IMR-90 (cell line): ENCODE data around the gene PARD3. TPM values are rescaled to one million over a fixed set of nuclear protein-coding genes. Genes with fewer than 3 reads are reported as not detected.

Source experiments
- ATAC-seq: fragments of 200-7000 bp; cut with Tn5 transposase; 2 replicates; pipeline ENCODE4 v1.9.1; 2020; ENCODE audit warnings: low read depth, mild to moderate bottlenecking, moderate library complexity
- BruUV-seq: library from RNA; stranded (reverse); fragments of 400-500 nt; replicated peaks from 2 replicates; lab custom pipeline; 2021; lab: Mats Ljungman, UMichigan
- CTCF ChIA-PET: fragments of 300-600 bp; formaldehyde crosslinking; extraction: SDS; loops from one replicate; lab custom pipeline; 2021; ENCODE audit warnings: antibody characterized with exemption; lab: Yijun Ruan, JAX
- POLR2A ChIA-PET: fragments of 300-600 bp; sonication (Branson Sonifier 250); formaldehyde crosslinking; loops from one replicate; lab custom pipeline; 2022; ENCODE audit warnings: antibody characterized with exemption; ENCODE audit not compliant: unreplicated experiment; lab: Charles Lee
- DNase-seq: peaks from one replicate; pipeline ENCODE4 v3.0.0; 2013
- H2AFZ ChIP-seq: replicated peaks from 2 replicates; pipeline ENCODE3; 2013; ENCODE audit warnings: low read length, mild to moderate bottlenecking; ENCODE audit not compliant: poor library complexity
- H2AK5ac ChIP-seq: 2 replicates; pipeline ENCODE4 v1.6.1; 2013; ENCODE audit warnings: low read depth, low read length, inconsistent platforms
- H2AK9ac ChIP-seq: replicated peaks from 2 replicates; pipeline ENCODE3; 2013; ENCODE audit warnings: mild to moderate bottlenecking, low read depth, low read length, moderate library complexity; ENCODE audit not compliant: poor library complexity
- H2BK120ac ChIP-seq: 2 replicates; pipeline ENCODE4 v1.6.1; 2013; ENCODE audit warnings: low read depth, low read length, inconsistent platforms
- H2BK15ac ChIP-seq: 3 replicates; pipeline ENCODE4 v1.6.1; 2013; ENCODE audit warnings: low read depth, low read length, inconsistent platforms
- H2BK20ac ChIP-seq: 2 replicates; pipeline ENCODE4 v1.6.1; 2013; ENCODE audit warnings: low read depth, mild to moderate bottlenecking, inconsistent platforms, low read length, moderate library complexity
- H2BK5ac ChIP-seq: 2 replicates; pipeline ENCODE4 v1.6.1; 2013; ENCODE audit warnings: mild to moderate bottlenecking, low read depth, low read length, inconsistent platforms; ENCODE audit not compliant: poor library complexity, severe bottlenecking
- H3K14ac ChIP-seq: replicated peaks from 2 replicates; pipeline ENCODE4 v1.6.1; 2013; ENCODE audit warnings: low read depth, low read length, inconsistent platforms
- H3K18ac ChIP-seq: 2 replicates; pipeline ENCODE4 v1.6.1; 2013; ENCODE audit warnings: low read depth, low read length, control low read depth
- H3K23ac ChIP-seq: 2 replicates; pipeline ENCODE4 v1.6.1; 2013; ENCODE audit warnings: low read depth, low read length, inconsistent platforms
- H3K27ac ChIP-seq: 2 replicates; pipeline ENCODE4 v1.5.1; 2013; ENCODE audit warnings: mild to moderate bottlenecking, control low read depth, low read length; ENCODE audit not compliant: insufficient read depth
- H3K27me3 ChIP-seq: 2 replicates; pipeline ENCODE4 v1.6.1; 2013; ENCODE audit warnings: low read length; ENCODE audit not compliant: control insufficient read depth, insufficient read depth
- H3K36me3 ChIP-seq: 2 replicates; pipeline ENCODE4 v1.6.1; 2013; ENCODE audit warnings: low read length, mixed read lengths; ENCODE audit not compliant: control insufficient read depth, insufficient read depth
- H3K4ac ChIP-seq: 2 replicates; pipeline ENCODE4 v1.6.1; 2013; ENCODE audit warnings: low read depth, low read length, inconsistent platforms
- H3K4me1 ChIP-seq: 2 replicates; pipeline ENCODE4 v1.6.1; 2013; ENCODE audit warnings: low read length, mixed read lengths; ENCODE audit not compliant: control insufficient read depth, insufficient read depth
- H3K4me2 ChIP-seq: 2 replicates; pipeline ENCODE4 v1.6.1; 2013; ENCODE audit warnings: low read depth, mild to moderate bottlenecking, control low read depth, low read length, moderate library complexity
- H3K4me3 ChIP-seq: 2 replicates; pipeline ENCODE4 v1.5.1; 2013; ENCODE audit warnings: low read depth, mild to moderate bottlenecking, control low read depth, low read length, moderate library complexity; ENCODE audit not compliant: insufficient read depth
- H3K56ac ChIP-seq: 2 replicates; pipeline ENCODE4 v1.6.1; 2013; ENCODE audit warnings: low read length, inconsistent platforms; ENCODE audit not compliant: insufficient read depth; ENCODE audit errors: extremely low read depth
- H3K79me1 ChIP-seq, 2 experiments: 2 replicates each; pipeline ENCODE4 v1.6.1; 2013; ENCODE audit warnings: low read length in 2 of 2, inconsistent platforms in 1 of 2, low read depth in 1 of 2
- H3K9ac ChIP-seq: 2 replicates; pipeline ENCODE4 v1.6.1; 2013; ENCODE audit warnings: low read depth, low read length, control low read depth
- H3K9me1 ChIP-seq: 2 replicates; pipeline ENCODE4 v1.6.1; 2013; ENCODE audit warnings: low read length, inconsistent platforms; ENCODE audit not compliant: insufficient read depth
- H3K9me3 ChIP-seq: 2 replicates; pipeline ENCODE4 v1.6.1; 2013; ENCODE audit warnings: low read length; ENCODE audit not compliant: control insufficient read depth, insufficient read depth
- H4K20me1 ChIP-seq: 2 replicates; pipeline ENCODE4 v1.6.1; 2013; ENCODE audit warnings: low read length, inconsistent platforms; ENCODE audit not compliant: insufficient read depth
- H4K5ac ChIP-seq: 2 replicates; pipeline ENCODE4 v1.6.1; 2013; ENCODE audit warnings: mild to moderate bottlenecking, low read depth, low read length, control low read depth
- H4K8ac ChIP-seq, 2 experiments: 2 replicates each; pipeline ENCODE4 v1.6.1; 2013; ENCODE audit warnings: low read depth in 2 of 2, low read length in 2 of 2, control low read depth in 1 of 2, inconsistent platforms in 1 of 2
- H4K91ac ChIP-seq: 2 replicates; pipeline ENCODE4 v1.6.1; 2013; ENCODE audit warnings: low read depth, low read length, inconsistent platforms; ENCODE audit not compliant: insufficient read depth
- CHD1 ChIP-seq: IDR thresholded peaks from 2 replicates; pipeline ENCODE4 v1.6.1; 2012; ENCODE audit warnings: low read depth, low read length, improper control_type of control experiment
- MAZ ChIP-seq: IDR thresholded peaks from 2 replicates; pipeline ENCODE4 v1.6.1; 2012; ENCODE audit warnings: low read depth, mild to moderate bottlenecking, low read length, improper control_type of control experiment, moderate library complexity, borderline replicate concordance
- POLR2A ChIP-seq: IDR thresholded peaks from 2 replicates; pipeline ENCODE4 v1.6.1; 2012; ENCODE audit warnings: mild to moderate bottlenecking, low read depth, low read length
- RAD21 ChIP-seq: IDR thresholded peaks from 2 replicates; pipeline ENCODE4 v1.6.1; 2012; ENCODE audit warnings: low read length, improper control_type of control experiment
- RCOR1 ChIP-seq: IDR thresholded peaks from 2 replicates; pipeline ENCODE4 v1.6.1; 2012; ENCODE audit warnings: mild to moderate bottlenecking, low read length, improper control_type of control experiment; ENCODE audit not compliant: insufficient replicate concordance
- SMC3 ChIP-seq: fragments of 150-350 bp; IDR thresholded peaks from 2 replicates; pipeline ENCODE4 v1.6.1; 2016; ENCODE audit warnings: low read depth, mild to moderate bottlenecking, antibody characterized with exemption, low read length, moderate library complexity
- USF2 ChIP-seq: fragments of 150-350 bp; IDR thresholded peaks from 2 replicates; pipeline ENCODE4 v1.6.1; 2017; ENCODE audit warnings: mild to moderate bottlenecking, antibody characterized with exemption, low read length, low read depth
- WGBS, 2 experiments: methylation state at CpG; one replicate each; pipeline versions ENCODE4 v1.1.5 to v1.1.7; 2013; ENCODE audit warnings: missing lambda C conversion rate in 2 of 2; ENCODE audit not compliant: insufficient read length in 1 of 2; ENCODE audit errors: extremely low coverage in 2 of 2; 5-methylcytosine and 5-hydroxymethylcytosine counted together
- dilution Hi-C: fragments of 300-500 bp; cut with HindIII; formaldehyde crosslinking; loops from one replicate; pipeline ENCODE4 v1.14.3; 2018; ENCODE audit warnings: low sequenced_read_pairs; ENCODE audit not compliant: unreplicated experiment
- in situ Hi-C: fragments of 300-500 bp; cut with MboI; formaldehyde crosslinking; loops from 3 replicates; pipeline ENCODE4 v1.14.3; 2019; ENCODE audit warnings: low sequenced_read_pairs, inconsistent platforms, mixed read lengths
- intact Hi-C: fragments of 100-400 bp; cut with micrococcal nuclease; formaldehyde crosslinking; loops from 2 replicates; pipeline ENCODE4 v1.10.0; 2022
- polyA plus RNA-seq, 3 experiments: library from polyadenylated mRNA; depleted of rRNA; stranded (reverse); fragments of >200 nt; gene quantifications; 2 replicates each; pipeline ENCODE4 v1.2.3, GENCODE V29; 2012; ENCODE audit warnings: low replicate concordance in 1 of 3
- total RNA-seq: library from RNA; depleted of rRNA; stranded (reverse); fragments of >200 nt; gene quantifications from 2 replicates; pipeline ENCODE4 v1.2.3, GENCODE V29; 2012

The PARD3 gene
- total and polyA plus RNA-seq, 2 of the 4 experiments (the other 2 are of a cell fraction): 14.6 to 37.5 TPM

- CTCF ChIA-PET: no interaction called here
Observed at GRCh38 chr10:34697351-34698247, 117.5 kb downstream of the PARD3 start.

More at GRCh38 chr10:34697351-34698247, 117.5 kb downstream of the PARD3 start:
- dilution Hi-C loops (no loop called here), in situ Hi-C loops (no loop called here), intact Hi-C loops (no loop called here)
- no peak for DNase-seq
- Histone ChIP-seq H2AFZ (no peak overlapping the region), H3K18ac (no peak overlapping the region), H3K27ac (no peak overlapping the region), H3K14ac (no peak overlapping the region), H2BK5ac (no peak overlapping the region), H2BK15ac (no peak overlapping the region), H3K56ac (no peak overlapping the region), H3K4me3 (no peak overlapping the region), H4K5ac (no peak overlapping the region), H3K9ac (no peak overlapping the region), H3K4me2 (no peak overlapping the region), H4K20me1 (no peaks in the 10 kb centered on the region; the same call in 1 of the 2 replicates), H3K36me3 (no peaks in the 10 kb centered on the region), H3K23ac (no peak overlapping the region), H4K8ac (no peak overlapping the region), H2AK9ac (no peak overlapping the region), H3K27me3 (no peaks in the 10 kb centered on the region), H3K9me3 (no peaks in the 10 kb centered on the region), H2BK20ac (no peak overlapping the region), H4K91ac (no peak overlapping the region), H3K9me1 (peaks cover 12% of the 10 kb centered on the region; the same call in 1 of the 2 replicates), H2AK5ac (no peak overlapping the region), H2BK120ac (no peak overlapping the region), H3K4me1 (peaks cover 5% of the 10 kb centered on the region), H3K4ac (no peak overlapping the region), H3K79me1 (peaks cover 33 to 53% of the 10 kb centered on the region in 2 experiments)
- no peak for TF ChIP-seq USF2
- TF ChIP-seq CHD1: no peak
- TF ChIP-seq MAZ: no peak
- no peak for TF ChIP-seq POLR2A
- no peak for TF ChIP-seq RCOR1
- TF ChIP-seq SMC3: no peak
- TF ChIP-seq RAD21: no peak
- POLR2A ChIA-PET: no interaction called here
- BruUV-seq: no TSS peak
- 100% methylated on average over 3 of the region's 5 CpGs; no CpG with 5 or more reads in 1 of the 2 experiments for WGBS, 2 experiments
- no peak for ATAC-seq
